Astrocyte (in vitro differentiated cells and primary cell): ENCODE data around the gene LANCL2. TPM values are rescaled to one million over a fixed set of nuclear protein-coding genes. Genes with fewer than 3 reads are reported as not detected.

Experiments
- DNase-seq: peaks from one replicate; pipeline ENCODE4 v3.0.0-alpha.2; 2010; ENCODE audit warnings: low read depth
- FAIRE-seq: peaks from 2 replicates; lab custom pipeline; 2011; peaks lifted over from hg19 to GRCh38; lab: Jason Lieb, UNC
- H2AFZ ChIP-seq: 2 replicates; pipeline ENCODE4 v1.6.0; 2012; ENCODE audit warnings: low read depth, low read length, inconsistent platforms
- H3K27ac ChIP-seq: 2 replicates; pipeline ENCODE4 v1.5.1; 2011; ENCODE audit warnings: low read depth, low read length, inconsistent platforms
- H3K27me3 ChIP-seq: 2 replicates; pipeline ENCODE4 v1.6.0; 2011; ENCODE audit warnings: low read length, inconsistent platforms; ENCODE audit not compliant: insufficient read depth
- H3K36me3 ChIP-seq: 2 replicates; pipeline ENCODE4 v1.5.1; 2011; ENCODE audit warnings: low read length, inconsistent platforms; ENCODE audit not compliant: insufficient read depth
- H3K4me1 ChIP-seq: 2 replicates; pipeline ENCODE4 v1.5.1; 2011; ENCODE audit warnings: low read length, inconsistent platforms; ENCODE audit not compliant: insufficient read depth
- H3K4me2 ChIP-seq: 2 replicates; pipeline ENCODE4 v1.6.0; 2012; ENCODE audit warnings: low read length, inconsistent platforms
- H3K4me3 ChIP-seq: 2 replicates; pipeline ENCODE4 v1.5.1; 2011; ENCODE audit warnings: low read depth, mild to moderate bottlenecking, low read length, inconsistent platforms; ENCODE audit not compliant: insufficient read depth
- H3K79me2 ChIP-seq: 2 replicates; pipeline ENCODE4 v1.6.0; 2012; ENCODE audit warnings: mild to moderate bottlenecking, low read length, inconsistent platforms; ENCODE audit not compliant: insufficient read depth
- H3K9ac ChIP-seq: 2 replicates; pipeline ENCODE4 v1.6.0; 2012; ENCODE audit warnings: mild to moderate bottlenecking, low read length, inconsistent platforms
- H3K9me3 ChIP-seq: 2 replicates; pipeline ENCODE4 v1.5.1; 2012; ENCODE audit warnings: low read depth, mild to moderate bottlenecking, low read length, inconsistent platforms; ENCODE audit not compliant: insufficient read depth
- H4K20me1 ChIP-seq: 2 replicates; pipeline ENCODE4 v1.6.0; 2012; ENCODE audit warnings: low read length, inconsistent platforms; ENCODE audit not compliant: insufficient read depth
- H3K27ac Mint-ChIP-seq: one replicate; pipeline ENCODE4 v1.8.0; 2021; ENCODE audit warnings: mild to moderate bottlenecking, mixed read lengths; ENCODE audit not compliant: unreplicated experiment
- H3K27me3 Mint-ChIP-seq: one replicate; pipeline ENCODE4 v1.8.0; 2021; ENCODE audit warnings: low read depth, mixed read lengths; ENCODE audit not compliant: unreplicated experiment
- H3K36me3 Mint-ChIP-seq: one replicate; pipeline ENCODE4 v1.8.0; 2021; ENCODE audit warnings: low read depth, mixed read lengths; ENCODE audit not compliant: unreplicated experiment
- H3K4me1 Mint-ChIP-seq: one replicate; pipeline ENCODE4 v1.8.0; 2021; ENCODE audit warnings: low read depth, mixed read lengths; ENCODE audit not compliant: unreplicated experiment
- H3K4me3 Mint-ChIP-seq: one replicate; pipeline ENCODE4 v1.8.0; 2021; ENCODE audit warnings: mild to moderate bottlenecking, moderate library complexity, mixed read lengths; ENCODE audit not compliant: unreplicated experiment
- H3K9me3 Mint-ChIP-seq: one replicate; pipeline ENCODE4 v1.8.0; 2021; ENCODE audit warnings: mild to moderate bottlenecking, mixed read lengths; ENCODE audit not compliant: unreplicated experiment
- EZH2 ChIP-seq: IDR thresholded peaks from 2 replicates; pipeline ENCODE4 v1.6.1; 2012; ENCODE audit warnings: mild to moderate bottlenecking, low read length, inconsistent platforms; ENCODE audit not compliant: insufficient read depth
- total RNA-seq: library from RNA; stranded (reverse); gene quantifications from 2 replicates; pipeline ENCODE4 v1.2.1, GENCODE V29; 2021
- TF ChIP-seq, protein P1 (sequence below): IDR thresholded peaks from 2 replicates; pipeline ENCODE4 v1.5.1; 2011; ENCODE audit warnings: low read depth, mild to moderate bottlenecking, inconsistent platforms, low read length, moderate library complexity; ENCODE audit not compliant: insufficient read depth

LANCL2 gene
- total RNA-seq, 1 donor from 2014 or later, result 35.9 TPM

GRCh38 chr7:55437375-55437774, 72.2 kb downstream of the LANCL2 start:
- peaks cover 3% of the 10 kb centered on the region for H3K9me3 Mint-ChIP-seq
- Histone ChIP-seq H3K9ac (no peak overlapping the region), H4K20me1 (peaks cover 6% of the 10 kb centered on the region), H3K27me3 (no peaks in the 10 kb centered on the region), H2AFZ (no peak overlapping the region), H3K79me2 (no peaks in the 10 kb centered on the region), H3K36me3 (no peaks in the 10 kb centered on the region), H3K4me2 (no peak overlapping the region), H3K4me1 (peaks cover 29% of the 10 kb centered on the region), H3K27ac (no peak overlapping the region), H3K4me3 (no peak overlapping the region), H3K9me3 (no peaks in the 10 kb centered on the region)
- TF ChIP-seq EZH2, result no peak
- TF ChIP-seq, protein P1, sequence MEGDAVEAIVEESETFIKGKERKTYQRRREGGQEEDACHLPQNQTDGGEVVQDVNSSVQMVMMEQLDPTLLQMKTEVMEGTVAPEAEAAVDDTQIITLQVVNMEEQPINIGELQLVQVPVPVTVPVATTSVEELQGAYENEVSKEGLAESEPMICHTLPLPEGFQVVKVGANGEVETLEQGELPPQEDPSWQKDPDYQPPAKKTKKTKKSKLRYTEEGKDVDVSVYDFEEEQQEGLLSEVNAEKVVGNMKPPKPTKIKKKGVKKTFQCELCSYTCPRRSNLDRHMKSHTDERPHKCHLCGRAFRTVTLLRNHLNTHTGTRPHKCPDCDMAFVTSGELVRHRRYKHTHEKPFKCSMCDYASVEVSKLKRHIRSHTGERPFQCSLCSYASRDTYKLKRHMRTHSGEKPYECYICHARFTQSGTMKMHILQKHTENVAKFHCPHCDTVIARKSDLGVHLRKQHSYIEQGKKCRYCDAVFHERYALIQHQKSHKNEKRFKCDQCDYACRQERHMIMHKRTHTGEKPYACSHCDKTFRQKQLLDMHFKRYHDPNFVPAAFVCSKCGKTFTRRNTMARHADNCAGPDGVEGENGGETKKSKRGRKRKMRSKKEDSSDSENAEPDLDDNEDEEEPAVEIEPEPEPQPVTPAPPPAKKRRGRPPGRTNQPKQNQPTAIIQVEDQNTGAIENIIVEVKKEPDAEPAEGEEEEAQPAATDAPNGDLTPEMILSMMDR, result no peak
- H3K4me3 Mint-ChIP-seq, result no peak overlapping the region
- H3K27me3 Mint-ChIP-seq, result peaks cover 5% of the 10 kb centered on the region
- peaks cover 20% of the 10 kb centered on the region for H3K4me1 Mint-ChIP-seq
- DNase-seq, result no peak
- FAIRE-seq, result no peak
- no peaks in the 10 kb centered on the region for H3K36me3 Mint-ChIP-seq
- H3K27ac Mint-ChIP-seq, result no peak overlapping the region

DNA sequence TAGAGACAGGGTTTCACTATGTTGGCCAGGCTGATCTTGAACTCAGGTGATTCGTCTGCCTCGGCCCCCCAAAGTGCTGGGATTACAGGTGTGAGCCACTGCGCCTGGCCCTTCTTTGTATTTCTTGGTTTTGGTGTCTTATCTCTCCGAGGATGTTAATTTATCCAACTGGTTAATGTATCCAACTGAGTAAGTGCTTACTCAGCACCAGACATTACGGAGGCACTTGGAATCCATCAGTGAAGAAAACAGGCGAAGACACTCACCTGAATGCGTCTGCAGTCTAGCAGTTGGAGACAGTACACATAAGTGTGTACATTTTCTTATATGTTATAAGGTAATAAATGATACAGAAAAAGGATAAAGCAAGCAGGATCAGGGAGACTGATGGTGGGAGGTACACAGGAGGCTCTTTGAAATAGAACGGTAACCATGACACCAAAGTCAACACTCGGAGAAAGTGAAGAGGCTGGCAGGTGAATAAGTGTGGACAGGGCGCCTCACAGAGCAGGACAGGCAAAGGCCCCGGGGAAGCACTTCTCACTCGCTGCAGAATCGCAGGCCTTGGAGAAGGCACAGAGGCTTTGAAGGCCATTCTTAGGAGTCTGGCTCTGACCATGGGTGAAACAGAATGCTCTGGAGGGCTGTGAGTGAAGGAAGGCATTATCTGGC, 73.1 kb downstream of the LANCL2 start:
- peak overlapping the region; percentile 70 for H3K4me2 ChIP-seq
- H3K4me3 ChIP-seq, result no peak overlapping the region
- no peaks in the 10 kb centered on the region for H3K27me3 ChIP-seq
- H2AFZ ChIP-seq, result no peak overlapping the region
- H3K9me3 ChIP-seq, result no peaks in the 10 kb centered on the region
- Mint-ChIP-seq H3K27ac (no peak overlapping the region), H3K36me3 (no peaks in the 10 kb centered on the region), H3K9me3 (peaks cover 3% of the 10 kb centered on the region), H3K4me1 (peaks cover 20% of the 10 kb centered on the region), H3K27me3 (peaks cover 5% of the 10 kb centered on the region), H3K4me3 (no peak overlapping the region)
- H3K4me1 ChIP-seq, result peaks cover 30% of the 10 kb centered on the region
- H3K9ac ChIP-seq, result no peak overlapping the region
- no peaks in the 10 kb centered on the region for H3K36me3 ChIP-seq
- H3K27ac ChIP-seq, result no peak overlapping the region
- no peaks in the 10 kb centered on the region for H3K79me2 ChIP-seq
- FAIRE-seq, result no peak
- H4K20me1 ChIP-seq, result no peaks in the 10 kb centered on the region
- DNase-seq, result no peak
- TF ChIP-seq, protein P1, result no peak
- no peak for TF ChIP-seq EZH2
